ENCODE results near the gene FAM167B. TPM values are rescaled to one million over a fixed set of nuclear protein-coding genes. Genes with fewer than 3 reads are reported as not detected.

FAM167B gene
- total and polyA plus RNA-seq, 2 of the 4 experiments (the other 2 are of a cell fraction) = 0.18 to 0.53 TPM

DNA sequence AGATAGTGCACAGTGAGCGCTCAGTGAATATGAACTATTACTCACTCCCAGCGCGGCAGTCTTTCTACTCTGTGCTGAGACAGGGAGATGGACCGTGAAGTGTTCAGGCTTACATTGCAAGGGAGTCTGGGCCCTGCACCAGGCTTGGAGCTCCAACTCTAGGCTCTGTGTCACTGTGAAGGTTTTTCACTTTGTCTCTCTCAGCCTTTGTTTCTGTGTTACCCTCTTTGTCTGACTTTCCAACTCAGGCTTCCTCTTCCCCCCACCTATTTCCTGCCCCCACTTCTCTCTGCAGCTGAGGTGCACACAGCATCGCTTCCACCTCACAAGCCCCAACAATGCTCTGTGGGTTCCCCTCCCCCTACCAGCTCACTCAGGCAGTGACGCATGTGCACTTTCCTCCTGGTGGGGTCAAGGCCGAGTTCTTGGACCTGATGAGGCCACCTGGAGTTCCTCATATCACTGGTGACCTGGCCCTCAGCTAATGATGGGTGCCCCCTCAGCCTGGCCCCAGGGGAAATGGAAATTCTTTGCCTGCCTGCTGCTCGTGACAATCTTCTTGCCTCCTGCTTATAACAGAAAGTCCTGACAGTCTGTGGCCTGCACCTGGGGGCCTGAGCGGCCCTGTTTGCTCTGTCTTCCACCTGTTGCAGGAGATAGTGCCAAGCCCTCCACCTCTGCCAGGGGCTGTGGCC is 3.0 kb downstream of the FAM167B start:
- no peak overlapping the region for H2AK9ac ChIP-seq (replicated peaks; ENCODE audit: low read depth, low read length, poor library complexity)
- TF ChIP-seq MAZ (IDR thresholded peaks at IDR 0.05; ENCODE audit: borderline replicate concordance, low read depth, low read length) (no peak), POLR2A (IDR thresholded peaks at IDR 0.05; ENCODE audit: low read depth, low read length) (no peak), BHLHE40 (IDR thresholded peaks at IDR 0.05; ENCODE audit: low read depth, low read length) (no peak), MXI1 (IDR thresholded peaks at IDR 0.05; ENCODE audit: borderline replicate concordance, low read depth, low read length) (no peak), CHD1 (IDR thresholded peaks at IDR 0.05; ENCODE audit: low read depth, low read length) (no peak), RAD21 (IDR thresholded peaks at IDR 0.05; ENCODE audit: low read length) (no peak), FOS (IDR thresholded peaks at IDR 0.05; ENCODE audit: low read depth, low read length) (no peak), RFX5 (IDR thresholded peaks at IDR 0.05; ENCODE audit: low read depth, low read length) (no peak), NFE2L2 (IDR thresholded peaks at IDR 0.05; ENCODE audit: low read depth, low read length) (no peak), MAFK (IDR thresholded peaks at IDR 0.05; ENCODE audit: low read depth, low read length) (no peak), RCOR1 (IDR thresholded peaks at IDR 0.05; ENCODE audit: insufficient replicate concordance, low read length) (no peak), SMC3 (IDR thresholded peaks at IDR 0.05; ENCODE audit: low read depth, low read length) (no peak), USF2 (IDR thresholded peaks at IDR 0.05; ENCODE audit: low read depth, low read length) (no peak), CEBPB (IDR thresholded peaks at IDR 0.05; ENCODE audit: low read depth, low read length) (no peak)
- TF ChIP-seq, protein P1, sequence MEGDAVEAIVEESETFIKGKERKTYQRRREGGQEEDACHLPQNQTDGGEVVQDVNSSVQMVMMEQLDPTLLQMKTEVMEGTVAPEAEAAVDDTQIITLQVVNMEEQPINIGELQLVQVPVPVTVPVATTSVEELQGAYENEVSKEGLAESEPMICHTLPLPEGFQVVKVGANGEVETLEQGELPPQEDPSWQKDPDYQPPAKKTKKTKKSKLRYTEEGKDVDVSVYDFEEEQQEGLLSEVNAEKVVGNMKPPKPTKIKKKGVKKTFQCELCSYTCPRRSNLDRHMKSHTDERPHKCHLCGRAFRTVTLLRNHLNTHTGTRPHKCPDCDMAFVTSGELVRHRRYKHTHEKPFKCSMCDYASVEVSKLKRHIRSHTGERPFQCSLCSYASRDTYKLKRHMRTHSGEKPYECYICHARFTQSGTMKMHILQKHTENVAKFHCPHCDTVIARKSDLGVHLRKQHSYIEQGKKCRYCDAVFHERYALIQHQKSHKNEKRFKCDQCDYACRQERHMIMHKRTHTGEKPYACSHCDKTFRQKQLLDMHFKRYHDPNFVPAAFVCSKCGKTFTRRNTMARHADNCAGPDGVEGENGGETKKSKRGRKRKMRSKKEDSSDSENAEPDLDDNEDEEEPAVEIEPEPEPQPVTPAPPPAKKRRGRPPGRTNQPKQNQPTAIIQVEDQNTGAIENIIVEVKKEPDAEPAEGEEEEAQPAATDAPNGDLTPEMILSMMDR (conservative IDR thresholded peaks at IDR 0.05; ENCODE audit: low read depth, low read length) = no peak

More for the DNA sequence above, 3.0 kb downstream of the FAM167B start:
- Histone ChIP-seq H4K20me1 (ENCODE audit: insufficient read depth, low read length) (no peaks in the 10 kb centered on the region), H3K56ac (ENCODE audit: extremely low read depth, insufficient read depth, low read length) (no peak overlapping the region), H3K27me3 (ENCODE audit: control insufficient read depth, insufficient read depth, low read length) (peaks cover 2% of the 10 kb centered on the region; the same call in 1 of the 2 replicates), H3K9me3 (ENCODE audit: control insufficient read depth, insufficient read depth, low read length) (no peaks in the 10 kb centered on the region), H4K8ac (ENCODE audit: low read depth in 2 of 2, low read length in 2 of 2) (no peak overlapping the region), H3K36me3 (ENCODE audit: control insufficient read depth, insufficient read depth, low read length) (no peaks in the 10 kb centered on the region), H2AFZ (replicated peaks; ENCODE audit: low read length, poor library complexity) (peak overlapping the region; percentile 69), H3K4me2 (ENCODE audit: low read depth, low read length) (no peak overlapping the region), H3K79me1 (ENCODE audit: low read depth in 1 of 2, low read length in 2 of 2) (peaks cover 0 to 3% of the 10 kb centered on the region in 2 experiments; a peak in 1 of 4 replicates), H3K27ac (ENCODE audit: insufficient read depth, low read length) (no peak overlapping the region), H2BK20ac (ENCODE audit: low read depth, low read length) (0 out of 2 replicates have a peak overlapping the region, but pooled peaks have one; percentile 3), H4K5ac (ENCODE audit: low read depth, low read length) (no peak overlapping the region; the same call in 1 of the 2 replicates), H2BK5ac (ENCODE audit: low read depth, low read length, poor library complexity, severe bottlenecking) (no peak overlapping the region), H3K14ac (replicated peaks; ENCODE audit: low read depth, low read length) (no peak overlapping the region), H3K4me1 (ENCODE audit: control insufficient read depth, insufficient read depth, low read length) (peaks cover 16% of the 10 kb centered on the region), H3K23ac (ENCODE audit: low read depth, low read length) (no peak overlapping the region), H2BK15ac (ENCODE audit: low read depth, low read length) (no peak overlapping the region), H4K91ac (ENCODE audit: insufficient read depth, low read depth, low read length) (no peak overlapping the region), H3K18ac (ENCODE audit: low read depth, low read length) (no peak overlapping the region), H2AK5ac (ENCODE audit: low read depth, low read length) (no peak overlapping the region), H2BK120ac (ENCODE audit: low read depth, low read length) (no peak overlapping the region), H3K4me3 (ENCODE audit: insufficient read depth, low read depth, low read length) (no peak overlapping the region), H3K9ac (ENCODE audit: low read depth, low read length) (no peak overlapping the region), H3K9me1 (ENCODE audit: insufficient read depth, low read length) (peaks cover 10% of the 10 kb centered on the region), H3K4ac (ENCODE audit: low read depth, low read length) (0 out of 2 replicates have a peak overlapping the region, but pooled peaks have one; percentile 7)
- ChIA-PET CTCF (no interaction called here), POLR2A (ENCODE audit: unreplicated experiment) (interaction anchor here (0.5 kb wide), 1 partner anchor 12 kb away, joined by 3 read pairs; no protein-coding TSS in a partner anchor)
- no peak for ATAC-seq (ENCODE audit: low read depth)
- WGBS, 2 experiments (ENCODE audit: extremely low coverage in 2 of 2, insufficient read length in 1 of 2) = 70% methylated on average over 4 of the region's 9 CpGs; no CpG with 5 or more reads in 1 of the 2 experiments
- peak; percentile 46 for DNase-seq
- BruUV-seq (replicated peaks) = no TSS peak
- intact Hi-C loops (cut with micrococcal nuclease) (no loop called here), in situ Hi-C loops (cut with MboI; ENCODE audit: low sequenced_read_pairs) (no loop called here), dilution Hi-C loops (cut with HindIII; ENCODE audit: low sequenced_read_pairs, unreplicated experiment) (no loop called here)

All from IMR-90 (cell line).